ENCODE data around the gene PPP1R14C. TPM values are rescaled to one million over a fixed set of nuclear protein-coding genes. Genes with fewer than 3 reads are reported as not detected.
A peak's percentile ranks its signal among the peaks of the same experiment; 100 is the strongest.

PPP1R14C gene
- polyA plus RNA-seq, 2 of the 4 experiments (the other 2 are of a cell fraction) = 0.34 to 0.43 TPM

DNA sequence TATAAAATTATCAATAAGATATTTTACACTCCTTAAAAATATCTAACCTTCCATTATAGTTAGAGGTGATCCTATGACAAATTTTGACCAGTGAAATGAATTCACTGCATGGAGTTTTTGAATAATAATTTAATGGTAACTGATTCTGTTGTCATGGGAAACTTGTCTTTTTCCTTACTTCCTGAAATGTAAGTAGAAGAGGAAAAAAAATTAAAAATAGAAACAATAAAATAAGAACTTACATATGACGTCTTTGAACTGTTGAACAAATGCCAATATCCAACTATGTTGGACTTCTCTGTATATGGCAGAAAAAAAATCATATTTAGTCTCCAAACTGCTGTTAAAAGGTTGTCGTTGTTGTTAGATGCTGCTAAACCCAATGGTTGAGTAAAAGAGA lies 26.3 kb downstream of the PPP1R14C start:
- Histone ChIP-seq H3K27ac (no peak overlapping the region), H3K4me1 (no peaks in the 10 kb centered on the region), H3K4me3 (no peak overlapping the region), H3K9me3 (no peaks in the 10 kb centered on the region), H3K4me2 (no peak overlapping the region)
- 61% methylated on average over 2 of the region's 2 CpGs for WGBS (ENCODE audit: missing lambda C conversion rate)
- FAIRE-seq (no peak), DNase-seq (ENCODE audit: low read depth in 1 of 2, low spot score in 1 of 2) (no peak), ATAC-seq (no peak)
- TF ChIP-seq SMC3 (IDR thresholded peaks at IDR 0.05) (no peak), RFX5 (IDR thresholded peaks at IDR 0.05) (no peak), USF2 (IDR thresholded peaks at IDR 0.05) (no peak), CBX2 (IDR thresholded peaks at IDR 0.05; ENCODE audit: borderline replicate concordance, low read depth) (no peak), HOXA7 (CRISPR knock-in tag; IDR thresholded peaks at IDR 0.05) (no peak), CBX8 (IDR thresholded peaks at IDR 0.05) (no peak), HOXB5 (CRISPR knock-in tag; IDR thresholded peaks at IDR 0.05) (no peak), HEYL (CRISPR knock-in tag; IDR thresholded peaks at IDR 0.05) (no peak), MYC (IDR thresholded peaks at IDR 0.05; ENCODE audit: borderline replicate concordance, low read length) (no peak), BHLHE40 (IDR thresholded peaks at IDR 0.05; ENCODE audit: low read depth, low read length) (no peak), CEBPB (IDR thresholded peaks at IDR 0.05) (no peak), CHD2 (IDR thresholded peaks at IDR 0.05; ENCODE audit: low read length, partially characterized antibody) (no peak)
- ChIA-PET CTCF (no interaction called here), POLR2A (no interaction called here)

GRCh38 chr6:150169609-150170008 lies 26.8 kb downstream of the PPP1R14C start:
- ATAC-seq = no peak
- no peak overlapping the region for H3K4me3 ChIP-seq
- FAIRE-seq = no peak
- no peaks in the 10 kb centered on the region for H3K4me1 ChIP-seq
- no peaks in the 10 kb centered on the region for H3K9me3 ChIP-seq
- WGBS (ENCODE audit: missing lambda C conversion rate) = 79% methylated on average over 4 of the region's 4 CpGs
- no peak for DNase-seq (ENCODE audit: low read depth in 1 of 2, low spot score in 1 of 2)
- ChIA-PET POLR2A (no interaction called here), CTCF (no interaction called here)
- TF ChIP-seq CBX8 (IDR thresholded peaks at IDR 0.05) (no peak), FOSL2 (IDR thresholded peaks at IDR 0.05) (no peak), FOSL2 (CRISPR knock-in tag; IDR thresholded peaks at IDR 0.05) (peak; percentile 41; the same call in 1 of the 2 replicates)
- H3K27ac ChIP-seq = no peak overlapping the region
- no peak overlapping the region for H3K4me2 ChIP-seq

DNA sequence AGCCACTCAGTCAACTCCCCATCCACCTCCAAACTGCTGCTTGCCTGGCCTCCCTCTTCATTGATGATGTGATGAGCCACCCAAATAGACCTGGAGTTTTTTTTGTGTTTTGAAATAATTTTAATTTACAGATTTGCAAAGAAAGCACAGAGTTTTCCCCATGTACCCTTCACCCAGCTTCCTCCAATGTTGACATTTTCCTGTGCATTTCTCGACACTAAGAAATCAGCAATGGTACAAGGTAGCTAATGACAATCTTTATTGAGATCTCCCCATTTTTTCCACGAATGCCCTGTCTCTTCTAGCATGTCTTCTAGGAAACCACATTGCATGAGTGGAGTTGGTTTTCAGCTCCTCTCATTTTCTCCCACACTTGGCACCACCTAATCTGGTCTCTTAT lies 30.1 kb downstream of the PPP1R14C start:
- CTCF ChIA-PET = no interaction called here
- POLR2A ChIA-PET = no interaction called here
- TF ChIP-seq RAD21 (conservative IDR thresholded peaks at IDR 0.05 in 1 of 2, IDR thresholded peaks at IDR 0.05 in 1 of 2) (no peak), CHD2 (IDR thresholded peaks at IDR 0.05; ENCODE audit: low read length, partially characterized antibody) (no peak), NR3C1 (IDR thresholded peaks at IDR 0.05) (no peak), EP300 (IDR thresholded peaks at IDR 0.05) (no peak), SREBF2 (IDR thresholded peaks at IDR 0.05) (no peak), KDM1A (IDR thresholded peaks at IDR 0.05; ENCODE audit: low read depth) (no peak), NFE2L2 (conservative IDR thresholded peaks at IDR 0.05; ENCODE audit: low read length) (no peak), FOSB (CRISPR knock-in tag; IDR thresholded peaks at IDR 0.05) (no peak), POLR2A (IDR thresholded peaks at IDR 0.05; ENCODE audit: low read length) (no peak), RCOR1 (IDR thresholded peaks at IDR 0.05; ENCODE audit: low read depth, low read length) (no peak), ESRRA (IDR thresholded peaks at IDR 0.05; ENCODE audit: borderline replicate concordance, low read length) (no peak), EHMT2 (IDR thresholded peaks at IDR 0.05; ENCODE audit: low read depth) (no peak), RFX5 (IDR thresholded peaks at IDR 0.05) (no peak), CEBPB (IDR thresholded peaks at IDR 0.05) (no peak)
- TF ChIP-seq, protein P1, sequence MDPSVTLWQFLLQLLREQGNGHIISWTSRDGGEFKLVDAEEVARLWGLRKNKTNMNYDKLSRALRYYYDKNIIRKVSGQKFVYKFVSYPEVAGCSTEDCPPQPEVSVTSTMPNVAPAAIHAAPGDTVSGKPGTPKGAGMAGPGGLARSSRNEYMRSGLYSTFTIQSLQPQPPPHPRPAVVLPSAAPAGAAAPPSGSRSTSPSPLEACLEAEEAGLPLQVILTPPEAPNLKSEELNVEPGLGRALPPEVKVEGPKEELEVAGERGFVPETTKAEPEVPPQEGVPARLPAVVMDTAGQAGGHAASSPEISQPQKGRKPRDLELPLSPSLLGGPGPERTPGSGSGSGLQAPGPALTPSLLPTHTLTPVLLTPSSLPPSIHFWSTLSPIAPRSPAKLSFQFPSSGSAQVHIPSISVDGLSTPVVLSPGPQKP (IDR thresholded peaks at IDR 0.05; ENCODE audit: low read depth, low read length) = no peak
- TF ChIP-seq, protein P2, sequence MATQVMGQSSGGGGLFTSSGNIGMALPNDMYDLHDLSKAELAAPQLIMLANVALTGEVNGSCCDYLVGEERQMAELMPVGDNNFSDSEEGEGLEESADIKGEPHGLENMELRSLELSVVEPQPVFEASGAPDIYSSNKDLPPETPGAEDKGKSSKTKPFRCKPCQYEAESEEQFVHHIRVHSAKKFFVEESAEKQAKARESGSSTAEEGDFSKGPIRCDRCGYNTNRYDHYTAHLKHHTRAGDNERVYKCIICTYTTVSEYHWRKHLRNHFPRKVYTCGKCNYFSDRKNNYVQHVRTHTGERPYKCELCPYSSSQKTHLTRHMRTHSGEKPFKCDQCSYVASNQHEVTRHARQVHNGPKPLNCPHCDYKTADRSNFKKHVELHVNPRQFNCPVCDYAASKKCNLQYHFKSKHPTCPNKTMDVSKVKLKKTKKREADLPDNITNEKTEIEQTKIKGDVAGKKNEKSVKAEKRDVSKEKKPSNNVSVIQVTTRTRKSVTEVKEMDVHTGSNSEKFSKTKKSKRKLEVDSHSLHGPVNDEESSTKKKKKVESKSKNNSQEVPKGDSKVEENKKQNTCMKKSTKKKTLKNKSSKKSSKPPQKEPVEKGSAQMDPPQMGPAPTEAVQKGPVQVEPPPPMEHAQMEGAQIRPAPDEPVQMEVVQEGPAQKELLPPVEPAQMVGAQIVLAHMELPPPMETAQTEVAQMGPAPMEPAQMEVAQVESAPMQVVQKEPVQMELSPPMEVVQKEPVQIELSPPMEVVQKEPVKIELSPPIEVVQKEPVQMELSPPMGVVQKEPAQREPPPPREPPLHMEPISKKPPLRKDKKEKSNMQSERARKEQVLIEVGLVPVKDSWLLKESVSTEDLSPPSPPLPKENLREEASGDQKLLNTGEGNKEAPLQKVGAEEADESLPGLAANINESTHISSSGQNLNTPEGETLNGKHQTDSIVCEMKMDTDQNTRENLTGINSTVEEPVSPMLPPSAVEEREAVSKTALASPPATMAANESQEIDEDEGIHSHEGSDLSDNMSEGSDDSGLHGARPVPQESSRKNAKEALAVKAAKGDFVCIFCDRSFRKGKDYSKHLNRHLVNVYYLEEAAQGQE (IDR thresholded peaks at IDR 0.05) = no peak
- TF ChIP-seq, protein P3, sequence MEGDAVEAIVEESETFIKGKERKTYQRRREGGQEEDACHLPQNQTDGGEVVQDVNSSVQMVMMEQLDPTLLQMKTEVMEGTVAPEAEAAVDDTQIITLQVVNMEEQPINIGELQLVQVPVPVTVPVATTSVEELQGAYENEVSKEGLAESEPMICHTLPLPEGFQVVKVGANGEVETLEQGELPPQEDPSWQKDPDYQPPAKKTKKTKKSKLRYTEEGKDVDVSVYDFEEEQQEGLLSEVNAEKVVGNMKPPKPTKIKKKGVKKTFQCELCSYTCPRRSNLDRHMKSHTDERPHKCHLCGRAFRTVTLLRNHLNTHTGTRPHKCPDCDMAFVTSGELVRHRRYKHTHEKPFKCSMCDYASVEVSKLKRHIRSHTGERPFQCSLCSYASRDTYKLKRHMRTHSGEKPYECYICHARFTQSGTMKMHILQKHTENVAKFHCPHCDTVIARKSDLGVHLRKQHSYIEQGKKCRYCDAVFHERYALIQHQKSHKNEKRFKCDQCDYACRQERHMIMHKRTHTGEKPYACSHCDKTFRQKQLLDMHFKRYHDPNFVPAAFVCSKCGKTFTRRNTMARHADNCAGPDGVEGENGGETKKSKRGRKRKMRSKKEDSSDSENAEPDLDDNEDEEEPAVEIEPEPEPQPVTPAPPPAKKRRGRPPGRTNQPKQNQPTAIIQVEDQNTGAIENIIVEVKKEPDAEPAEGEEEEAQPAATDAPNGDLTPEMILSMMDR (IDR thresholded peaks at IDR 0.05) = no peak
- TF ChIP-seq, protein P4, sequence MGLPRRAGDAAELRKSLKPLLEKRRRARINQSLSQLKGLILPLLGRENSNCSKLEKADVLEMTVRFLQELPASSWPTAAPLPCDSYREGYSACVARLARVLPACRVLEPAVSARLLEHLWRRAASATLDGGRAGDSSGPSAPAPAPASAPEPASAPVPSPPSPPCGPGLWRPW (IDR thresholded peaks at IDR 0.05) = no peak
- TF ChIP-seq, protein P5, sequence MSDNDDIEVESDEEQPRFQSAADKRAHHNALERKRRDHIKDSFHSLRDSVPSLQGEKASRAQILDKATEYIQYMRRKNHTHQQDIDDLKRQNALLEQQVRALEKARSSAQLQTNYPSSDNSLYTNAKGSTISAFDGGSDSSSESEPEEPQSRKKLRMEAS (IDR thresholded peaks at IDR 0.05) = no peak
- H3K4me2 ChIP-seq = no peak overlapping the region
- no peaks in the 10 kb centered on the region for H3K9me3 ChIP-seq
- FAIRE-seq (no peak), DNase-seq (ENCODE audit: low read depth in 1 of 2, low spot score in 1 of 2) (no peak), ATAC-seq (no peak)
- H3K4me3 ChIP-seq = no peak overlapping the region
- peaks cover 6% of the 10 kb centered on the region; the same call in 2 of the 3 replicates for H3K4me1 ChIP-seq
- 35% methylated on average over 2 of the region's 2 CpGs for WGBS (ENCODE audit: missing lambda C conversion rate)
- H3K27ac ChIP-seq = no peak overlapping the region
